ENCODE results near the gene CARMIL1.
"Not testable (repeated sequence)": the region's sequence is repeated elsewhere in the genome, so short reads cannot be mapped to it uniquely, and the experiment has no call there.

- not testable (repeated sequence) for TF ChIP-seq POLR2A (IDR thresholded peaks at IDR 0.05)
- TF ChIP-seq, protein P1, sequence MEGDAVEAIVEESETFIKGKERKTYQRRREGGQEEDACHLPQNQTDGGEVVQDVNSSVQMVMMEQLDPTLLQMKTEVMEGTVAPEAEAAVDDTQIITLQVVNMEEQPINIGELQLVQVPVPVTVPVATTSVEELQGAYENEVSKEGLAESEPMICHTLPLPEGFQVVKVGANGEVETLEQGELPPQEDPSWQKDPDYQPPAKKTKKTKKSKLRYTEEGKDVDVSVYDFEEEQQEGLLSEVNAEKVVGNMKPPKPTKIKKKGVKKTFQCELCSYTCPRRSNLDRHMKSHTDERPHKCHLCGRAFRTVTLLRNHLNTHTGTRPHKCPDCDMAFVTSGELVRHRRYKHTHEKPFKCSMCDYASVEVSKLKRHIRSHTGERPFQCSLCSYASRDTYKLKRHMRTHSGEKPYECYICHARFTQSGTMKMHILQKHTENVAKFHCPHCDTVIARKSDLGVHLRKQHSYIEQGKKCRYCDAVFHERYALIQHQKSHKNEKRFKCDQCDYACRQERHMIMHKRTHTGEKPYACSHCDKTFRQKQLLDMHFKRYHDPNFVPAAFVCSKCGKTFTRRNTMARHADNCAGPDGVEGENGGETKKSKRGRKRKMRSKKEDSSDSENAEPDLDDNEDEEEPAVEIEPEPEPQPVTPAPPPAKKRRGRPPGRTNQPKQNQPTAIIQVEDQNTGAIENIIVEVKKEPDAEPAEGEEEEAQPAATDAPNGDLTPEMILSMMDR (IDR thresholded peaks at IDR 0.05) = not testable (repeated sequence)
Observed at GRCh38 chr6:25382476-25382875, 103.3 kb downstream of the CARMIL1 start.
